GM12878 (cell line): ENCODE measurements around the gene SEMA4A. TPM values are rescaled to one million over a fixed set of nuclear protein-coding genes. Genes with fewer than 3 reads are reported as not detected.
A peak's percentile ranks its signal among the peaks of the same experiment; 100 is the strongest.

Source experiments
- BACH1 ChIP-seq: fragments of 450-650 bp; IDR thresholded peaks from 2 replicates; pipeline ENCODE4 v1.6.1; 2017; ENCODE audit warnings: mild to moderate bottlenecking, borderline replicate concordance
- FOXM1 ChIP-seq: IDR thresholded peaks from 2 replicates; pipeline ENCODE4 v1.6.1; 2012; ENCODE audit warnings: low read depth, mild to moderate bottlenecking, inconsistent platforms, low read length, moderate library complexity
- GATAD2B ChIP-seq: fragments of 450-650 bp; conservative IDR thresholded peaks from 2 replicates; pipeline ENCODE4 v1.6.1; 2017; ENCODE audit warnings: low read depth, mild to moderate bottlenecking, moderate library complexity
- JUND ChIP-seq: IDR thresholded peaks from 2 replicates; pipeline ENCODE4 v1.6.1; 2012; ENCODE audit warnings: low read depth, mild to moderate bottlenecking, low read length, improper control_type of control experiment, moderate library complexity
- MTA2 ChIP-seq: fragments of 450-650 bp; IDR thresholded peaks from 2 replicates; pipeline ENCODE4 v1.6.1; 2016; ENCODE audit warnings: low read depth, mild to moderate bottlenecking, moderate library complexity
- NBN ChIP-seq: fragments of 450-650 bp; IDR thresholded peaks from 2 replicates; pipeline ENCODE4 v1.6.1; 2016
- RAD51 ChIP-seq: fragments of 450-650 bp; IDR thresholded peaks from 2 replicates; pipeline ENCODE4 v1.6.1; 2016; ENCODE audit warnings: moderate library complexity, mild to moderate bottlenecking, inconsistent platforms
- RELA ChIP-seq: fragments of 450-650 bp; IDR thresholded peaks from 2 replicates; pipeline ENCODE4 v1.8.0; 2014; ENCODE audit warnings: borderline replicate concordance; ENCODE audit not compliant: partially characterized antibody
- REST ChIP-seq: IDR thresholded peaks from 2 replicates; pipeline ENCODE4 v1.6.1; 2012; ENCODE audit warnings: mild to moderate bottlenecking, low read depth, low read length
- YBX1 ChIP-seq: fragments of 450-650 bp; IDR thresholded peaks from 2 replicates; pipeline ENCODE4 v1.6.1; 2016; ENCODE audit warnings: antibody characterized with exemption
- YY1 ChIP-seq: IDR thresholded peaks from 2 replicates; pipeline ENCODE4 v1.6.1; 2011; ENCODE audit warnings: low read depth, mild to moderate bottlenecking, low read length
- ZNF217 ChIP-seq: fragments of 450-650 bp; IDR thresholded peaks from 2 replicates; pipeline ENCODE4 v1.6.1; 2017; ENCODE audit warnings: antibody characterized with exemption, mild to moderate bottlenecking
- ZNF687 ChIP-seq: fragments of 450-650 bp; IDR thresholded peaks from 2 replicates; pipeline ENCODE4 v1.6.1; 2017; ENCODE audit warnings: mild to moderate bottlenecking, moderate library complexity
- ZZZ3 ChIP-seq: IDR thresholded peaks from 2 replicates; pipeline ENCODE4 v1.6.1; 2011; ENCODE audit warnings: low read depth; ENCODE audit not compliant: control insufficient read depth, insufficient read length
- polyA plus RNA-seq, 11 experiments: library from polyadenylated mRNA; depleted of rRNA in 4 of 11; unstranded in 6 of 11; stranded (reverse) in 5 of 11; fragments of >200 nt; fragmentation: Nextera tagmentation in 4 of 11; fragmentation: Illumina TruSeq in 1 of 11; extraction: Ambion mirVana in 4 of 11; extraction: Trizol in 1 of 11; gene quantifications; 1 replicate in 1 of 11; 2 replicates in 10 of 11; pipeline versions ENCODE4 v1.2.1 to v1.2.3, GENCODE V29; 2011 to 2016; ENCODE audit warnings: inconsistent platforms in 2 of 11, missing spikeins in 2 of 11, low read depth in 1 of 11
- total RNA-seq, 4 experiments: library from RNA; depleted of rRNA in 3 of 4; stranded (reverse); fragments of >200 nt in 3 of 4; fragmentation: Illumina TruSeq in 1 of 4; extraction: Trizol in 1 of 4; gene quantifications; 2 replicates each; pipeline versions ENCODE4 v1.2.1 to v1.2.3, GENCODE V29; 2013 to 2021
- TF ChIP-seq, protein P1 (sequence below): fragments of 450-650 bp; IDR thresholded peaks from 2 replicates; pipeline ENCODE4 v1.6.1; 2014; ENCODE audit warnings: mild to moderate bottlenecking
- TF ChIP-seq, protein P2 (sequence below): fragments of 450-650 bp; IDR thresholded peaks from 2 replicates; pipeline ENCODE4 v1.6.1; 2017; ENCODE audit warnings: borderline replicate concordance
- TF ChIP-seq, protein P3 (sequence below): fragments of 450-650 bp; conservative IDR thresholded peaks from 2 replicates; pipeline ENCODE4 v1.6.1; 2017; ENCODE audit warnings: mild to moderate bottlenecking, moderate library complexity

SEMA4A gene
- total and polyA plus RNA-seq, 10 of the 15 experiments (the other 5 are each of a cell fraction or from before 2014, with no cell fraction given), result 2.6 to 64.2 (median 32.8) TPM

DNA sequence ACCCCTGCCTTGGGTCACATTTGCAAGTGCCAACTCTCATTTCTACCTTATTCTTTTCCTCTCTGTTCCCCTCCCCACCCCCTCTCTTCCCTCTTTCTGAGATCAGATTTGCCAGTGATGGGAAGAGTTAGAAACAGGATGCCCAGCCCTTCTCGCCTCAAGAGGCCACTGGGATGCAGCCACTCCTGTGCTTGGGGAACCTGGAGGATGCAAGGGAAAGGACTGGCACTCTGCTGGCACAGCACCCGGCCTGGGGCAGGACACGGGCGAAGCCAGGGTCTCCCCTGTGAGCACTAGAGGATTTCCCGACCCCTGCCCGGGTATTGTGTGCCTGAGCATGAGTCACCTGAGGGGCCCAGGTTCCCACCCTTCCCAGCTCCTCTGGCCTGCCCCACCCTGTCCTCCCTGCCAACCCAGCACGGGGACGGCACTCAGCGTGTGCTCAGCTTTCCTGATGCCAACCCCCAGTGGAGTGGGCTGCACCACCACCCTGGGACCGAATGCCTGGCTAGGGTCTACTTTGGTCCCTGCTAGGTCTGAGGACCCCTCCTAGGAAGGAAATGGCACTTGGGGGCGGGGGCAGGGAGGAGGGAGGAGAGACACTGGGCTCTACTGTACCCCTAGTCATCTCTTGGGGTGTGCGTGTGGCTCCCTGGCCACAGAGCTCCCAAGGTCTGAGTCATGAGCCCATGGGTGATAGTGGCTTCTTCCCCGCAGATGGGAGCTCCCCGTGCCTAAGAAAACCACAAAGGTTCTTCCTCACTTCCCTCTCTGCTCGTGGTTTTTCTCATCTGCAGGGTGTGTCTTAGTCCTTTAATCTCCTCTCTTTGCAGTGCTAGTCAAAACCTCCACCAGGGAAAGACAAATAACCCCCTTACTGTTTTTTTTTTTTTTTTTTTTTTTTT is 26.5 kb upstream of the SEMA4A start (continued):
- TF ChIP-seq REST (peak; percentile 33; the same call in 1 of the 2 replicates), YBX1 (no peak), RAD51 (peak; percentile 33; the same call in 1 of the 2 replicates), NBN (peak; percentile 79; the same call in 1 of the 2 replicates), RELA (peak; percentile 78), ZNF217 (0 out of 2 replicates have a peak, but pooled peaks have one; percentile 68), JUND (peak; percentile 65; the same call in 1 of the 2 replicates), MTA2 (peak; percentile 90), BACH1 (peak; percentile 97), FOXM1 (peak; percentile 97), ZNF687 (0 out of 2 replicates have a peak, but pooled peaks have one; percentile 9), YY1 (no peak), GATAD2B (peak; percentile 70), ZZZ3 (no peak)
- TF ChIP-seq, protein P1, sequence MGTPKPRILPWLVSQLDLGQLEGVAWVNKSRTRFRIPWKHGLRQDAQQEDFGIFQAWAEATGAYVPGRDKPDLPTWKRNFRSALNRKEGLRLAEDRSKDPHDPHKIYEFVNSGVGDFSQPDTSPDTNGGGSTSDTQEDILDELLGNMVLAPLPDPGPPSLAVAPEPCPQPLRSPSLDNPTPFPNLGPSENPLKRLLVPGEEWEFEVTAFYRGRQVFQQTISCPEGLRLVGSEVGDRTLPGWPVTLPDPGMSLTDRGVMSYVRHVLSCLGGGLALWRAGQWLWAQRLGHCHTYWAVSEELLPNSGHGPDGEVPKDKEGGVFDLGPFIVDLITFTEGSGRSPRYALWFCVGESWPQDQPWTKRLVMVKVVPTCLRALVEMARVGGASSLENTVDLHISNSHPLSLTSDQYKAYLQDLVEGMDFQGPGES, result no peak
- TF ChIP-seq, protein P2, sequence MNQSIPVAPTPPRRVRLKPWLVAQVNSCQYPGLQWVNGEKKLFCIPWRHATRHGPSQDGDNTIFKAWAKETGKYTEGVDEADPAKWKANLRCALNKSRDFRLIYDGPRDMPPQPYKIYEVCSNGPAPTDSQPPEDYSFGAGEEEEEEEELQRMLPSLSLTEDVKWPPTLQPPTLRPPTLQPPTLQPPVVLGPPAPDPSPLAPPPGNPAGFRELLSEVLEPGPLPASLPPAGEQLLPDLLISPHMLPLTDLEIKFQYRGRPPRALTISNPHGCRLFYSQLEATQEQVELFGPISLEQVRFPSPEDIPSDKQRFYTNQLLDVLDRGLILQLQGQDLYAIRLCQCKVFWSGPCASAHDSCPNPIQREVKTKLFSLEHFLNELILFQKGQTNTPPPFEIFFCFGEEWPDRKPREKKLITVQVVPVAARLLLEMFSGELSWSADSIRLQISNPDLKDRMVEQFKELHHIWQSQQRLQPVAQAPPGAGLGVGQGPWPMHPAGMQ, result peak; percentile 84; the same call in 1 of the 2 replicates
- TF ChIP-seq, protein P3, sequence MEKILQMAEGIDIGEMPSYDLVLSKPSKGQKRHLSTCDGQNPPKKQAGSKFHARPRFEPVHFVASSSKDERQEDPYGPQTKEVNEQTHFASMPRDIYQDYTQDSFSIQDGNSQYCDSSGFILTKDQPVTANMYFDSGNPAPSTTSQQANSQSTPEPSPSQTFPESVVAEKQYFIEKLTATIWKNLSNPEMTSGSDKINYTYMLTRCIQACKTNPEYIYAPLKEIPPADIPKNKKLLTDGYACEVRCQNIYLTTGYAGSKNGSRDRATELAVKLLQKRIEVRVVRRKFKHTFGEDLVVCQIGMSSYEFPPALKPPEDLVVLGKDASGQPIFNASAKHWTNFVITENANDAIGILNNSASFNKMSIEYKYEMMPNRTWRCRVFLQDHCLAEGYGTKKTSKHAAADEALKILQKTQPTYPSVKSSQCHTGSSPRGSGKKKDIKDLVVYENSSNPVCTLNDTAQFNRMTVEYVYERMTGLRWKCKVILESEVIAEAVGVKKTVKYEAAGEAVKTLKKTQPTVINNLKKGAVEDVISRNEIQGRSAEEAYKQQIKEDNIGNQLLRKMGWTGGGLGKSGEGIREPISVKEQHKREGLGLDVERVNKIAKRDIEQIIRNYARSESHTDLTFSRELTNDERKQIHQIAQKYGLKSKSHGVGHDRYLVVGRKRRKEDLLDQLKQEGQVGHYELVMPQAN, result 0 out of 2 replicates have a peak, but pooled peaks have one; percentile 24
